Left ventricle myocardium inferior (tissue), 1 donor: ENCODE data around the gene HDAC8. TPM values are rescaled to one million over a fixed set of nuclear protein-coding genes. Genes with fewer than 3 reads are reported as not detected.

Source experiments
- DNase-seq: peaks from one replicate; pipeline ENCODE4 v3.0.0-alpha.2; 2020
- H3K27ac ChIP-seq: fragments of 200-600 bp; replicated peaks from 2 replicates; pipeline ENCODE4 v1.8.0; 2021
- H3K27me3 ChIP-seq: fragments of 200-600 bp; 2 replicates; pipeline ENCODE4 v1.8.0; 2021; ENCODE audit warnings: low read depth
- H3K36me3 ChIP-seq: fragments of 200-600 bp; 2 replicates; pipeline ENCODE4 v1.8.0; 2021
- H3K4me1 ChIP-seq: fragments of 200-600 bp; 2 replicates; pipeline ENCODE4 v1.8.0; 2021
- H3K4me3 ChIP-seq: fragments of 200-600 bp; 2 replicates; pipeline ENCODE4 v1.8.0; 2021; ENCODE audit warnings: mild to moderate bottlenecking, moderate library complexity
- H3K9me3 ChIP-seq: fragments of 200-600 bp; replicated peaks from 2 replicates; pipeline ENCODE4 v1.8.0; 2021
- CTCF ChIP-seq: fragments of 200-600 bp; IDR thresholded peaks from 2 replicates; pipeline ENCODE4 v1.8.0; 2021; ENCODE audit warnings: antibody characterized with exemption, mild to moderate bottlenecking, borderline replicate concordance
- intact Hi-C: fragments of 100-400 bp; cut with micrococcal nuclease; formaldehyde crosslinking; loops from one replicate; pipeline ENCODE4 v1.11.0; 2022
- total RNA-seq: library from RNA; stranded (reverse); fragmentation: NEBNext Ultra II Directional; extraction: Animal tissue kit (Norgen Biotek cat#: 25700); gene quantifications from one replicate; pipeline ENCODE4 v1.2.1, GENCODE V29; 2021
- donor health status: DM: no; HTN: yes; CAD: no; lungs with severe emphysema.

The HDAC8 gene
- total RNA-seq, 1 donor from 2014 or later = 19.3 TPM

- H3K27me3 ChIP-seq = no peaks in the 10 kb centered on the region
- intact Hi-C loops = no loop called here
- H3K4me1 ChIP-seq = no peaks in the 10 kb centered on the region
- H3K27ac ChIP-seq = no peak overlapping the region
- no peak overlapping the region for H3K4me3 ChIP-seq
- H3K9me3 ChIP-seq = no peaks in the 10 kb centered on the region
- TF ChIP-seq CTCF = no peak
- no peaks in the 10 kb centered on the region for H3K36me3 ChIP-seq
- DNase-seq = peak; percentile 20
Observed at GRCh38 chrX:72368796-72369195, 203.8 kb downstream of the HDAC8 start.

- H3K27ac ChIP-seq = no peak overlapping the region
- H3K4me1 ChIP-seq = no peaks in the 10 kb centered on the region
- H3K27me3 ChIP-seq = no peaks in the 10 kb centered on the region
- TF ChIP-seq CTCF = no peak
- H3K9me3 ChIP-seq = no peaks in the 10 kb centered on the region
- no peaks in the 10 kb centered on the region for H3K36me3 ChIP-seq
- intact Hi-C loops = no loop called here
- H3K4me3 ChIP-seq = no peak overlapping the region
- DNase-seq = no peak
Observed at GRCh38 chrX:72367516-72367915, 205.1 kb downstream of the HDAC8 start.

- Histone ChIP-seq H3K36me3 (no peaks in the 10 kb centered on the region), H3K27ac (no peak overlapping the region), H3K4me3 (no peak overlapping the region), H3K4me1 (no peaks in the 10 kb centered on the region), H3K9me3 (no peaks in the 10 kb centered on the region), H3K27me3 (no peaks in the 10 kb centered on the region)
- intact Hi-C loops = no loop called here
- no peak for TF ChIP-seq CTCF
- DNase-seq = no peak
Observed at GRCh38 chrX:72366701-72367454, 205.8 kb downstream of the HDAC8 start.

GRCh38 chrX:72366178-72366577, 206.5 kb downstream of the HDAC8 start:
- no peak for TF ChIP-seq CTCF
- Histone ChIP-seq H3K27me3 (no peaks in the 10 kb centered on the region), H3K4me3 (no peak overlapping the region), H3K36me3 (no peaks in the 10 kb centered on the region), H3K27ac (no peak overlapping the region), H3K4me1 (no peaks in the 10 kb centered on the region), H3K9me3 (no peaks in the 10 kb centered on the region)
- intact Hi-C loops = no loop called here
- no peak for DNase-seq

- Histone ChIP-seq H3K4me3 (no peak overlapping the region), H3K27me3 (no peaks in the 10 kb centered on the region), H3K9me3 (no peaks in the 10 kb centered on the region), H3K27ac (no peak overlapping the region), H3K4me1 (no peaks in the 10 kb centered on the region), H3K36me3 (no peaks in the 10 kb centered on the region)
- TF ChIP-seq CTCF = no peak
- intact Hi-C loops = no loop called here
- no peak for DNase-seq
Observed at GRCh38 chrX:72365126-72365525, 207.5 kb downstream of the HDAC8 start.
